IMR-90 (cell line): ENCODE measurements around the gene GMEB2. TPM values are rescaled to one million over a fixed set of nuclear protein-coding genes. Genes with fewer than 3 reads are reported as not detected.

ENCODE experiments used
- ATAC-seq: fragments of 200-7000 bp; cut with Tn5 transposase; 2 replicates; pipeline ENCODE4 v1.9.1; 2020; ENCODE audit warnings: low read depth, mild to moderate bottlenecking, moderate library complexity
- BruUV-seq: library from RNA; stranded (reverse); fragments of 400-500 nt; replicated peaks from 2 replicates; lab custom pipeline; 2021; lab: Mats Ljungman, UMichigan
- CTCF ChIA-PET: fragments of 300-600 bp; formaldehyde crosslinking; extraction: SDS; loops from one replicate; lab custom pipeline; 2021; ENCODE audit warnings: antibody characterized with exemption; lab: Yijun Ruan, JAX
- POLR2A ChIA-PET: fragments of 300-600 bp; sonication (Branson Sonifier 250); formaldehyde crosslinking; loops from one replicate; lab custom pipeline; 2022; ENCODE audit warnings: antibody characterized with exemption; ENCODE audit not compliant: unreplicated experiment; lab: Charles Lee
- DNase-seq: peaks from one replicate; pipeline ENCODE4 v3.0.0; 2013
- H2AFZ ChIP-seq: replicated peaks from 2 replicates; pipeline ENCODE3; 2013; ENCODE audit warnings: low read length, mild to moderate bottlenecking; ENCODE audit not compliant: poor library complexity
- H2AK5ac ChIP-seq: 2 replicates; pipeline ENCODE4 v1.6.1; 2013; ENCODE audit warnings: low read depth, low read length, inconsistent platforms
- H2AK9ac ChIP-seq: replicated peaks from 2 replicates; pipeline ENCODE3; 2013; ENCODE audit warnings: mild to moderate bottlenecking, low read depth, low read length, moderate library complexity; ENCODE audit not compliant: poor library complexity
- H2BK120ac ChIP-seq: 2 replicates; pipeline ENCODE4 v1.6.1; 2013; ENCODE audit warnings: low read depth, low read length, inconsistent platforms
- H2BK15ac ChIP-seq: 3 replicates; pipeline ENCODE4 v1.6.1; 2013; ENCODE audit warnings: low read depth, low read length, inconsistent platforms
- H2BK20ac ChIP-seq: 2 replicates; pipeline ENCODE4 v1.6.1; 2013; ENCODE audit warnings: low read depth, mild to moderate bottlenecking, inconsistent platforms, low read length, moderate library complexity
- H2BK5ac ChIP-seq: 2 replicates; pipeline ENCODE4 v1.6.1; 2013; ENCODE audit warnings: mild to moderate bottlenecking, low read depth, low read length, inconsistent platforms; ENCODE audit not compliant: poor library complexity, severe bottlenecking
- H3K14ac ChIP-seq: replicated peaks from 2 replicates; pipeline ENCODE4 v1.6.1; 2013; ENCODE audit warnings: low read depth, low read length, inconsistent platforms
- H3K18ac ChIP-seq: 2 replicates; pipeline ENCODE4 v1.6.1; 2013; ENCODE audit warnings: low read depth, low read length, control low read depth
- H3K23ac ChIP-seq: 2 replicates; pipeline ENCODE4 v1.6.1; 2013; ENCODE audit warnings: low read depth, low read length, inconsistent platforms
- H3K27ac ChIP-seq: 2 replicates; pipeline ENCODE4 v1.5.1; 2013; ENCODE audit warnings: mild to moderate bottlenecking, control low read depth, low read length; ENCODE audit not compliant: insufficient read depth
- H3K27me3 ChIP-seq: 2 replicates; pipeline ENCODE4 v1.6.1; 2013; ENCODE audit warnings: low read length; ENCODE audit not compliant: control insufficient read depth, insufficient read depth
- H3K36me3 ChIP-seq: 2 replicates; pipeline ENCODE4 v1.6.1; 2013; ENCODE audit warnings: low read length, mixed read lengths; ENCODE audit not compliant: control insufficient read depth, insufficient read depth
- H3K4ac ChIP-seq: 2 replicates; pipeline ENCODE4 v1.6.1; 2013; ENCODE audit warnings: low read depth, low read length, inconsistent platforms
- H3K4me1 ChIP-seq: 2 replicates; pipeline ENCODE4 v1.6.1; 2013; ENCODE audit warnings: low read length, mixed read lengths; ENCODE audit not compliant: control insufficient read depth, insufficient read depth
- H3K4me2 ChIP-seq: 2 replicates; pipeline ENCODE4 v1.6.1; 2013; ENCODE audit warnings: low read depth, mild to moderate bottlenecking, control low read depth, low read length, moderate library complexity
- H3K4me3 ChIP-seq: 2 replicates; pipeline ENCODE4 v1.5.1; 2013; ENCODE audit warnings: low read depth, mild to moderate bottlenecking, control low read depth, low read length, moderate library complexity; ENCODE audit not compliant: insufficient read depth
- H3K56ac ChIP-seq: 2 replicates; pipeline ENCODE4 v1.6.1; 2013; ENCODE audit warnings: low read length, inconsistent platforms; ENCODE audit not compliant: insufficient read depth; ENCODE audit errors: extremely low read depth
- H3K79me1 ChIP-seq, 2 experiments: 2 replicates each; pipeline ENCODE4 v1.6.1; 2013; ENCODE audit warnings: low read length in 2 of 2, inconsistent platforms in 1 of 2, low read depth in 1 of 2
- H3K9ac ChIP-seq: 2 replicates; pipeline ENCODE4 v1.6.1; 2013; ENCODE audit warnings: low read depth, low read length, control low read depth
- H3K9me1 ChIP-seq: 2 replicates; pipeline ENCODE4 v1.6.1; 2013; ENCODE audit warnings: low read length, inconsistent platforms; ENCODE audit not compliant: insufficient read depth
- H3K9me3 ChIP-seq: 2 replicates; pipeline ENCODE4 v1.6.1; 2013; ENCODE audit warnings: low read length; ENCODE audit not compliant: control insufficient read depth, insufficient read depth
- H4K20me1 ChIP-seq: 2 replicates; pipeline ENCODE4 v1.6.1; 2013; ENCODE audit warnings: low read length, inconsistent platforms; ENCODE audit not compliant: insufficient read depth
- H4K5ac ChIP-seq: 2 replicates; pipeline ENCODE4 v1.6.1; 2013; ENCODE audit warnings: mild to moderate bottlenecking, low read depth, low read length, control low read depth
- H4K8ac ChIP-seq, 2 experiments: 2 replicates each; pipeline ENCODE4 v1.6.1; 2013; ENCODE audit warnings: low read depth in 2 of 2, low read length in 2 of 2, control low read depth in 1 of 2, inconsistent platforms in 1 of 2
- H4K91ac ChIP-seq: 2 replicates; pipeline ENCODE4 v1.6.1; 2013; ENCODE audit warnings: low read depth, low read length, inconsistent platforms; ENCODE audit not compliant: insufficient read depth
- BHLHE40 ChIP-seq: fragments of 150-350 bp; IDR thresholded peaks from 2 replicates; pipeline ENCODE4 v1.6.1; 2016; ENCODE audit warnings: mild to moderate bottlenecking, low read depth, low read length
- CEBPB ChIP-seq: IDR thresholded peaks from 2 replicates; pipeline ENCODE4 v1.6.1; 2012; ENCODE audit warnings: low read depth, low read length, improper control_type of control experiment
- CHD1 ChIP-seq: IDR thresholded peaks from 2 replicates; pipeline ENCODE4 v1.6.1; 2012; ENCODE audit warnings: low read depth, low read length, improper control_type of control experiment
- FOS ChIP-seq: fragments of 150-350 bp; IDR thresholded peaks from 2 replicates; pipeline ENCODE4 v1.6.1; 2016; ENCODE audit warnings: low read depth, low read length
- MAFK ChIP-seq: IDR thresholded peaks from 2 replicates; pipeline ENCODE4 v1.6.1; 2012; ENCODE audit warnings: low read depth, low read length, improper control_type of control experiment
- MAZ ChIP-seq: IDR thresholded peaks from 2 replicates; pipeline ENCODE4 v1.6.1; 2012; ENCODE audit warnings: low read depth, mild to moderate bottlenecking, low read length, improper control_type of control experiment, moderate library complexity, borderline replicate concordance
- MXI1 ChIP-seq: IDR thresholded peaks from 2 replicates; pipeline ENCODE4 v1.6.1; 2012; ENCODE audit warnings: low read depth, mild to moderate bottlenecking, low read length, moderate library complexity, borderline replicate concordance
- NFE2L2 ChIP-seq: fragments of 150-350 bp; IDR thresholded peaks from 2 replicates; pipeline ENCODE4 v1.6.1; 2016; ENCODE audit warnings: low read depth, mild to moderate bottlenecking, low read length
- POLR2A ChIP-seq: IDR thresholded peaks from 2 replicates; pipeline ENCODE4 v1.6.1; 2012; ENCODE audit warnings: mild to moderate bottlenecking, low read depth, low read length
- RAD21 ChIP-seq: IDR thresholded peaks from 2 replicates; pipeline ENCODE4 v1.6.1; 2012; ENCODE audit warnings: low read length, improper control_type of control experiment
- RCOR1 ChIP-seq: IDR thresholded peaks from 2 replicates; pipeline ENCODE4 v1.6.1; 2012; ENCODE audit warnings: mild to moderate bottlenecking, low read length, improper control_type of control experiment; ENCODE audit not compliant: insufficient replicate concordance
- RFX5 ChIP-seq: IDR thresholded peaks from 2 replicates; pipeline ENCODE4 v1.8.0; 2012; ENCODE audit warnings: low read depth, mild to moderate bottlenecking, low read length, moderate library complexity
- SMC3 ChIP-seq: fragments of 150-350 bp; IDR thresholded peaks from 2 replicates; pipeline ENCODE4 v1.6.1; 2016; ENCODE audit warnings: low read depth, mild to moderate bottlenecking, antibody characterized with exemption, low read length, moderate library complexity
- WGBS, 2 experiments: methylation state at CpG; one replicate each; pipeline versions ENCODE4 v1.1.5 to v1.1.7; 2013; ENCODE audit warnings: missing lambda C conversion rate in 2 of 2; ENCODE audit not compliant: insufficient read length in 1 of 2; ENCODE audit errors: extremely low coverage in 2 of 2; 5-methylcytosine and 5-hydroxymethylcytosine counted together
- dilution Hi-C: fragments of 300-500 bp; cut with HindIII; formaldehyde crosslinking; loops from one replicate; pipeline ENCODE4 v1.14.3; 2018; ENCODE audit warnings: low sequenced_read_pairs; ENCODE audit not compliant: unreplicated experiment
- in situ Hi-C: fragments of 300-500 bp; cut with MboI; formaldehyde crosslinking; loops from 3 replicates; pipeline ENCODE4 v1.14.3; 2019; ENCODE audit warnings: low sequenced_read_pairs, inconsistent platforms, mixed read lengths
- intact Hi-C: fragments of 100-400 bp; cut with micrococcal nuclease; formaldehyde crosslinking; loops from 2 replicates; pipeline ENCODE4 v1.10.0; 2022
- polyA plus RNA-seq, 3 experiments: library from polyadenylated mRNA; depleted of rRNA; stranded (reverse); fragments of >200 nt; gene quantifications; 2 replicates each; pipeline ENCODE4 v1.2.3, GENCODE V29; 2012; ENCODE audit warnings: low replicate concordance in 1 of 3
- total RNA-seq: library from RNA; depleted of rRNA; stranded (reverse); fragments of >200 nt; gene quantifications from 2 replicates; pipeline ENCODE4 v1.2.3, GENCODE V29; 2012
- TF ChIP-seq, protein P1 (sequence below): conservative IDR thresholded peaks from 2 replicates; pipeline ENCODE4 v1.5.1; 2012; ENCODE audit warnings: mild to moderate bottlenecking, low read depth, low read length, improper control_type of control experiment
- TF ChIP-seq, protein P2 (sequence below): fragments of 150-350 bp; IDR thresholded peaks from 2 replicates; pipeline ENCODE4 v1.6.1; 2017; ENCODE audit warnings: mild to moderate bottlenecking, antibody characterized with exemption, low read length, low read depth
- TF ChIP-seq, protein P3 (sequence below): fragments of 150-350 bp; IDR thresholded peaks from 2 replicates; pipeline ENCODE4 v1.6.1; 2016; ENCODE audit warnings: low read depth, mild to moderate bottlenecking, low read length, moderate library complexity, borderline replicate concordance

Gene GMEB2
- total and polyA plus RNA-seq, 2 of the 4 experiments (the other 2 are of a cell fraction) = 5.0 to 10.0 TPM

DNA sequence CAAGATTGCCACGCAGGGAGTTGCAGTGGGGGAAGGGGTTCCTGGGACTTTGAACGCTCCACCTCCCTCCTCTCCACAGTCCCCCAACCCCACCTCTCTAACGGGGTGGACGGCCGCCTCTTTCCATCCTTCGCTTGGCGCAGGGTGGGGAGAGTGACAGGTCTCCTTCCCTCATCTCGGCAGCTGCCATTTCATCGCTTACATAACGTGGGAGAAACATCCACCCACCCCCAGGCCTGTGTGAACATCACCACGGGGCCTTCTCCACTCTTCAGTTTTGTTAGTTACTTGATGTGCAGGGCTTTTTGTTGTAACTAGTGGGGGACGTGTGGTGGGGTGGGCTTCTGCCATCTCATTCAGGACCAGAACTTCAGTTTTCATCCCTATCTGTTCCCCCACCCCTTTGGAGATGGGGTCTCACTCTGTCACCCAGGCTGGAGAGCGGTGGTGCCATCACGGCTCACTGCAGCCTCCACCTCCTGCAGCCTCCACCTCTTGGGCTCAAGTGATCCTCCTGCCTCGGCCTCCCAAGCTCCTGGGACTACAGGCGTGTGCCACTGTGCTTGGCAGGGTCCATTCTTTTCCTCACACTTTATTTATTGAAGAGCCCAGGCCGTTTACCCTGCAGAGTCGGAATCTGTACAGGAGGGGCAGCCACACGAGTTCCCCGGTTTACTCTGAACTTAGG lies 48.9 kb upstream of the GMEB2 start:
- H3K4ac ChIP-seq = no peak overlapping the region
- no peak for TF ChIP-seq POLR2A
- TF ChIP-seq MAZ = no peak
- no peak for TF ChIP-seq RCOR1
- no peak for TF ChIP-seq NFE2L2
- TF ChIP-seq, protein P1, sequence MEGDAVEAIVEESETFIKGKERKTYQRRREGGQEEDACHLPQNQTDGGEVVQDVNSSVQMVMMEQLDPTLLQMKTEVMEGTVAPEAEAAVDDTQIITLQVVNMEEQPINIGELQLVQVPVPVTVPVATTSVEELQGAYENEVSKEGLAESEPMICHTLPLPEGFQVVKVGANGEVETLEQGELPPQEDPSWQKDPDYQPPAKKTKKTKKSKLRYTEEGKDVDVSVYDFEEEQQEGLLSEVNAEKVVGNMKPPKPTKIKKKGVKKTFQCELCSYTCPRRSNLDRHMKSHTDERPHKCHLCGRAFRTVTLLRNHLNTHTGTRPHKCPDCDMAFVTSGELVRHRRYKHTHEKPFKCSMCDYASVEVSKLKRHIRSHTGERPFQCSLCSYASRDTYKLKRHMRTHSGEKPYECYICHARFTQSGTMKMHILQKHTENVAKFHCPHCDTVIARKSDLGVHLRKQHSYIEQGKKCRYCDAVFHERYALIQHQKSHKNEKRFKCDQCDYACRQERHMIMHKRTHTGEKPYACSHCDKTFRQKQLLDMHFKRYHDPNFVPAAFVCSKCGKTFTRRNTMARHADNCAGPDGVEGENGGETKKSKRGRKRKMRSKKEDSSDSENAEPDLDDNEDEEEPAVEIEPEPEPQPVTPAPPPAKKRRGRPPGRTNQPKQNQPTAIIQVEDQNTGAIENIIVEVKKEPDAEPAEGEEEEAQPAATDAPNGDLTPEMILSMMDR = no peak
- TF ChIP-seq RFX5 = no peak
- TF ChIP-seq, protein P2, sequence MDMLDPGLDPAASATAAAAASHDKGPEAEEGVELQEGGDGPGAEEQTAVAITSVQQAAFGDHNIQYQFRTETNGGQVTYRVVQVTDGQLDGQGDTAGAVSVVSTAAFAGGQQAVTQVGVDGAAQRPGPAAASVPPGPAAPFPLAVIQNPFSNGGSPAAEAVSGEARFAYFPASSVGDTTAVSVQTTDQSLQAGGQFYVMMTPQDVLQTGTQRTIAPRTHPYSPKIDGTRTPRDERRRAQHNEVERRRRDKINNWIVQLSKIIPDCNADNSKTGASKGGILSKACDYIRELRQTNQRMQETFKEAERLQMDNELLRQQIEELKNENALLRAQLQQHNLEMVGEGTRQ = no peak
- no peak for TF ChIP-seq MAFK
- no peak for TF ChIP-seq FOS
- TF ChIP-seq RAD21 = no peak
- TF ChIP-seq CEBPB = no peak
- TF ChIP-seq SMC3 = no peak
- TF ChIP-seq CHD1 = no peak
- no peak for TF ChIP-seq MXI1
- no peak for TF ChIP-seq BHLHE40
- TF ChIP-seq, protein P3, sequence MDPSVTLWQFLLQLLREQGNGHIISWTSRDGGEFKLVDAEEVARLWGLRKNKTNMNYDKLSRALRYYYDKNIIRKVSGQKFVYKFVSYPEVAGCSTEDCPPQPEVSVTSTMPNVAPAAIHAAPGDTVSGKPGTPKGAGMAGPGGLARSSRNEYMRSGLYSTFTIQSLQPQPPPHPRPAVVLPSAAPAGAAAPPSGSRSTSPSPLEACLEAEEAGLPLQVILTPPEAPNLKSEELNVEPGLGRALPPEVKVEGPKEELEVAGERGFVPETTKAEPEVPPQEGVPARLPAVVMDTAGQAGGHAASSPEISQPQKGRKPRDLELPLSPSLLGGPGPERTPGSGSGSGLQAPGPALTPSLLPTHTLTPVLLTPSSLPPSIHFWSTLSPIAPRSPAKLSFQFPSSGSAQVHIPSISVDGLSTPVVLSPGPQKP = no peak
- H2AFZ ChIP-seq = no peak overlapping the region
- H4K8ac ChIP-seq = no peak overlapping the region
- dilution Hi-C loops = no loop called here
- 92% methylated on average over 4 of the region's 20 CpGs; no CpG with 5 or more reads in 1 of the 2 experiments for WGBS, 2 experiments
- no peak overlapping the region for H2AK5ac ChIP-seq
- BruUV-seq = no TSS peak
- DNase-seq (no peak), ATAC-seq (no peak)
- POLR2A ChIA-PET = no interaction called here
- no peak overlapping the region for H3K9ac ChIP-seq
- H3K27ac ChIP-seq = no peak overlapping the region
- no peak overlapping the region for H4K5ac ChIP-seq
- intact Hi-C loops = no loop called here
- peaks cover 50% of the 10 kb centered on the region for H3K36me3 ChIP-seq
- no peaks in the 10 kb centered on the region; the same call in 1 of the 2 replicates for H3K9me1 ChIP-seq
- CTCF ChIA-PET = no interaction called here
- H4K91ac ChIP-seq = no peak overlapping the region
- H3K4me3 ChIP-seq = no peak overlapping the region
- no peak overlapping the region for H3K23ac ChIP-seq
- H2BK5ac ChIP-seq = no peak overlapping the region
- H3K14ac ChIP-seq = no peak overlapping the region
- no peak overlapping the region for H3K56ac ChIP-seq
- H3K9me3 ChIP-seq = no peaks in the 10 kb centered on the region
- no peaks in the 10 kb centered on the region for H4K20me1 ChIP-seq
- in situ Hi-C loops = no loop called here
- H3K18ac ChIP-seq = no peak overlapping the region
- H2BK120ac ChIP-seq = no peak overlapping the region
- no peaks in the 10 kb centered on the region for H3K4me1 ChIP-seq
- no peak overlapping the region for H3K4me2 ChIP-seq
- H2AK9ac ChIP-seq = no peak overlapping the region
- H2BK15ac ChIP-seq = no peak overlapping the region
- H3K27me3 ChIP-seq = no peaks in the 10 kb centered on the region
- H2BK20ac ChIP-seq = no peak overlapping the region
- peaks cover 0 to 2% of the 10 kb centered on the region in 2 experiments; a peak in 1 of 4 replicates for H3K79me1 ChIP-seq
